Mucosa of gallbladder (tissue), 1 donor: Measurements from ENCODE around the gene TET2. TPM values are rescaled to one million over a fixed set of nuclear protein-coding genes. Genes with fewer than 3 reads are reported as not detected.

Experiments used
- DNase-seq: peaks from one replicate; pipeline ENCODE4 v3.0.0-alpha.2; 2020; ENCODE audit warnings: low spot score
- total RNA-seq: library from RNA; stranded (reverse); gene quantifications from one replicate; pipeline ENCODE4 v1.2.1, GENCODE V29; 2021
- donor health status: DM: no; HTN: no; CAD: no.

The TET2 gene
- total RNA-seq, 1 donor from 2014 or later: 17.6 TPM

DNA sequence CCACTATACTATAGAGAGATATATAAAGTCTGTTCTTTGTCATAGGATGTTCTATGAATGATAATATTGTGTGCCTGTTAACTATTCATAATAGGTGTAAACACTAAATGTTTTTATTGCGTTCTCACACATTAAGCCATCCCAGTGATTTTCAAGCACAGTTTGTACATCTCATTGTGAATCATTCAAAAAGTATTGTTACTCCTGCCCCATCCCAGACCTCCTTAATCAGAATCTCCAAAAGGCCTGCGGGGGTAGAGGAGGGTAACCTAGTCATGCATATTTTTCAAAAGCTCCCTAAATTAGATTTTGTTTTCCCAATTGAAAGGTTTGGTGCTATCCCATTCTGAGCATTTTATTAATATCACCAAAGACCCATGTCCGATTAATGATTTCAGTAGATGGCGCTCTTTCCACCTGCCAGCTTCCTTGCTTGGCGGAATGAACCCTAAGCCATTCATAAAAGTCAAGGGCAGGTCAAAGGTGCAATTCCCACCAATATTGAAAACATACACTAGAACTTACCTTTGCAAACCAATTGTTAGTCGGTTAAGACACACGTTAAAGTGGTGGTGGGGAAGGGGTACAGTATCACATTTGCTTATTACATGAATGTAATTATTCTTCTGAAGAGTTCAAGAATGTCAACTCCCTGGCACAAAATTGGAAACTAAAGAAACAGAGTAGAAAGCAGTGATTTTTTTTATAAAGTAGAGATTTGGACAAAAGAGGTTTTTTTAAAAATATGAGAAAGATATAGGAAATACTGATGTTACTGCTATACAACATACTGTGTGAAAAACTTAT, 5.8 kb upstream of the TET2 start:
- DNase-seq: no peak

DNA sequence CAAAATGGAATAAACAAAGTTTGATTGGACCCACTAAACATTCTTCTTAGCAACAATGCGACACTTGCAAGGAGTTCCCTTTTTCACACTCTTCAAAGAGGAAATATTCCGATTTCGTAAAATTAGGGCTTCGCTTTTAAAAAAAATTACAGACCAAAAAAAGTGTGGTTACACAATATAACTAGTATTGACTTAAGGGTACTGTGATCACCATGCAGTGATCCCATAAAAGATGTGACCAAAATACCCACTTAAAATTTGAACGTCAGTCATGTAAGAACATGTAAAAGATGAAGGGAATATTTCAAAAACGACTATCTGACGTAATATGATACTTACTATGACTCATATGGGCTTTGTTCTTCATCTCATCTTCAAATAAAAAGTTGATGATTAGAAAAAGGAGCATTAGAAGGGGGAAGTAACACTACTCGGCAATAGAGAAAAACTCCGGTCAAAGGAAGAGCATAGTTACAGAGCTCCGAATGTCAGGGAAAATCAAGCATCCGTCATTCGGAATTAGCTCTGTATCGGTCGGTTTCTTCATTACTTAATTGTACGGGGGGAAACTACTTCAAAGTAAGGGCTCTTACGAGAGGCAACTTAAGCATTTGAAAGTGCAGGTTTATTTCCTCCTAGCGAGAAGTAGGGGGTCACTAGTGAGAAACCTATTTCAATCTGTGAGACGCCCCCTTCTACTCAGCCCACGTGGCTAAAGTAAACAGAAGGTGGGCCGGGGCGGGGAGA, 1.3 kb upstream of the TET2 start:
- DNase-seq: no peak

DNA sequence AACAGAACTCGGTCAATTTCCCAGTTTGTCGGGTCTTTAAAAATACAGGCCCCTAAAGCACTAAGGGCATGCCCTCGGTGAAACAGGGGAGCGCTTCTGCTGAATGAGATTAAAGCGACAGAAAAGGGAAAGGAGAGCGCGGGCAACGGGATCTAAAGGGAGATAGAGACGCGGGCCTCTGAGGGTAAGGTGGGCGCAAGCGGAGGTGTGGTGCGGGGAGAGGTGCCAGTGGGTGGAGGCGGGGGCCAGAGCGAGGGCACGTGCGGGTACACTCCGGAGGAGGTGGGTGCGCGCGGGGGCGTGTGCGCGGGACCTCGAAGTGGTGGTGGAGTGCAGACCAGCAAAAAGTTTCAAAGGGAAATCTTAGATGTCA, 787 bp upstream of the TET2 start:
- DNase-seq: no peak

DNA sequence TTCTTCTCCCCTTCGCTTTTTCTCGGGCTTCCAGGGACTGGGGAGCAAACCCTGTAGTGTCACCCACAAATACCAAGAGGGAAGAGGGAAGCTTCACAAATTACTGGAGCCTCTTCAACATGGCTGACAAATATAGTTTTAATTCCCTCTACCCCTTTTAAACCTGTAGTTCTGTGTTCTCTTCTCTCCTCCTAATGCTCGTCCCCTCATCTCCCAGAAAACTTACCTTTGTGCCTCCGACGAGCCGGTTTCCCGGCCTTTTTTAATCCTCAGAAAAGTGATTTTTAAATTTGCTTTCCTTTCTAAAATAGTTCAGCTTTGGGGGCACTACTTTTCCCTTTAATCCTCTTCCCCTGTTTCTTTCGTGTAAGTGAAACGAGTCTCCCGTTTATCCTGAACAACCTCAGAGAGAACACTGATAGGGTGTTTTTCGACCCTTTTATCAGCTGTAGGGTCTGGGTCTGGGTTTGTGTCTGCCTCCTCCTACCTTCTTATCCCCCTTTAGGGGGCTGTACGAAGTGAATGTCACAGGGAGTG, 408 bp downstream of the TET2 start:
- no peak for DNase-seq

DNA sequence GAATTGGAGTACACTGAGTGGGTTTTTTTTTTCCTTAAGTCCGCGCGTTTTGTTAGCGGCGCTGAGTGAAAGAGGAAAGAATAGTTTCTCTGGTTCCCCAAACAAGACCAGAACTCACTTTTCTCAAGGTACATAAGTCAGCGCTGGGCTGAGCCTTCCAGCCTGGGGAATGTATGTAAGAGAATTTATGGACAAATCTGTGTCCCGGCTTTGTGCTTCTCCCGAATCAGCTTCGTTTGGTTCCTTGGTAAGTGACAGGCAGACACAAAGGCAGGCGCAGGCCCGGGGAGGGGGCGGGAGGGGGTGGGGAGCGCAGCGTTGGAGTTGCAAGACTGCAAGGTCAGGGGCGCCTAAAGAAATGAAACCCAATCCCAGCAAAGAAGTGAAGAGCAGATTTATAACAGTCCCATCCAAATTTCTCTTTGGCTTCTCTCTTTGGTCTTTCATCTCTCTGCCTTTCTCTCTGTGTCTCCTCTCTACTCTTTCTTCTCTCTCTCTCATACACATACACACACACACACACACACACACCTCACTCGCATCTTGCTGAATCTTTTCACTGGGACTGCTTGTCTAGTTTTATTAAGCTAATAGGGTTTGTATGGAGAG, 981 bp downstream of the TET2 start:
- no peak for DNase-seq

DNA sequence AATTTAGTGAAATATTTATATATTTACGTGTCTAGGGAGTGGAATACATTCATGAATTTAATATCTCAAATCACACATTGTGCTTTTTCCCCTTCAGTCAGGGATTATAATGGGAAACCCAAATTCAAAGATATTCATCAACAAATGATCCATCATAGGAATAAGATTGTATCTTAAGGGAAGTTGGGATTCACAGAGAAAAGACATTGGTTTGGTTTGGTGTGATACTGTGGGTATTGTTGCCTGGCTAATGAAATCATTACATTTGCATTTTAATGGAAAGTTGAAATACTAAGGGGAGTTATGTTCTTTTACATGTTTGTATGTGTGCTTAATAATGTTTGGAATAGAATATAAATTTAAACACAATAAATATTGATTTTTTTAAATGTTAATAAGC, 1.7 kb downstream of the TET2 start:
- DNase-seq: no peak

DNA sequence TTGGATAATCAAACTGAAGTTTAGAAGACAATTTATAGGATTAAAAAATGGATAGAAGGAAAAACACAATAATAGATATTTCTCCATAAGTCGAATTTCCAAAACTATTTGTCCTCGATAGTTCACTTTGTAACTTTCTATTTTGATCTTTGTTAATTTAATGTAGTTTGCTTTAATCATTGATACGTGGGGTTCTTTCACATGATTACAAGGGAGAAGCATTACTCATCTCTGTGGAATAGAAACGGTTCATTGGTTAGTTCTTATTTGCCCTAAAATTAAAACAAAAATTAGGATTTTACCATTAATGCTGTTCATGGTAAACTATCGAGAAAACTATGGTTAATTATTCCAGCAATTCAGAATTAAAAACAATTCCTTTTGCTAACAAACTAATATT, 2.1 kb downstream of the TET2 start:
- DNase-seq: no peak

DNA sequence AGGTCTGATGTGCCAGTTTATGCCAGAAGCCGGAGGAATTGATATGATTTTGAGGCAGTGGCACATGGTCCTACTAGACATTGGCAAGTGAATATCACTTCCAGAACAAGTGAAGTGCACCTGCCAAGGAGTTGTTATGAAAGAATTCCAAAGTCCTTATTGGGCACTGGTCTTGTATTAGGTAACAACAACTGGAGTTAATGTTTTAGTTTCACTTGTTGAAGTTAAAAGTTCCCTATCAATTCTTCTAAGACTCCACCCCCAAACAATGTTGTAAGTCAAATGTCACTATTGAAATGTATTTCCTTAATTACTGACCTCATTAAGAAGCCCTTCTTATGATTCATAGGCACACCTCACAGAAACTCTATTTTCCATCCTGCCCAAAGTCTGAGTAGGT, 3.1 kb downstream of the TET2 start:
- DNase-seq: no peak

DNA sequence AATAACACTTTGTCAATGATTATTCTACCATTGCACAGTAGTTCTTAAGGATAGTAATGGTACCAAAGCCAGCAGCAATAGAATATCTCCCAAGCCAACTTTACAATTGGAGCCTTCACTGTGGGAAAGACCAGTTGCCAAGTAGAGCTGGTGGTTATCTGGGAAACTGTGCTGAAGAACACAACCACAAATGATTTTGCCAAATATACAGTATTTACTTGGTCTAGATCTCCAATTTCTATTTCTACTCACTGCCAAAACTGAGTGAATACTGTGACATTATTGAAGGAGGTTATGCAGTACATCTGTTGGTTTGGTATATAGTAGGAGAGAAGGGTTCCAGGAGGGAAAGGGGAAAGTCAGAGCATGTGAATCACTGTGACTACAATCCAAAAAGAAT, 3.8 kb downstream of the TET2 start:
- DNase-seq: no peak

DNA sequence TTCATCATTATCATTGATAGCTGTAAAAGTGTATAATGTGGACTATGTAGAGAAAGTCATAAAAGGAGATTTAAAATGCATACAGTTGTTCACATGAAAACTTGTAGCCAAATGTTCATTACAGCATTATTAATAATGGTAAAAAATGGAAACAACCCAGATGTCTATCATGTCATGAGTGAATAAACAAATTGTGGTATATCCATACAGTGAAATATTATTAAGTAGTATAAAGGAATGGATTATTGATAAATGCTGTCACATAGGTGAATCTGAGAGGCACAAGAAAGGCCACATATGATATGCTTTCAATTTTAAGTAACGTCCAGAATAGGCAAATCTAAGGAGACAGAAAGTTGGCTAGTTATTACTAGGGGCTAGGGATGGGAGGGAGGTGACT, 7.1 kb downstream of the TET2 start:
- no peak for DNase-seq

DNA sequence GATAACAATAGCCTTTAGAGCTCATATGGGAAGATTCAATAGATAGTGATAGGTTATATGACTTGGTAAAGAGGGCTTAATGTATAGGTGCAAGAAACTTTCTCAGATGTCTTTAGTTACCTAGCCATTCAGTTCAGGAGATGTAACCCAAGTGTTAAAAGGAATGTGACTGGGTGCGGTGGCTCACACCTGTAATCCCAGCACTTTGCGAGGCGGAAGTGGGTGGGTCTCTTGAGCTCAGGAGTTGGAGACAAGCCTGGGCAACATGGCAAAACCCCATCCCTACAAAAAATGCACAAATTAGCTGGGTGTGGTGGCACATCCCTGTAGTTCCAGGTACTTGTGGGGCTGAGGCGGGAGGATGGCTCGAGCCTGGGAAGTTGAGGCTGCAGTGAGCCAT, 7.9 kb downstream of the TET2 start:
- no peak for DNase-seq

DNA sequence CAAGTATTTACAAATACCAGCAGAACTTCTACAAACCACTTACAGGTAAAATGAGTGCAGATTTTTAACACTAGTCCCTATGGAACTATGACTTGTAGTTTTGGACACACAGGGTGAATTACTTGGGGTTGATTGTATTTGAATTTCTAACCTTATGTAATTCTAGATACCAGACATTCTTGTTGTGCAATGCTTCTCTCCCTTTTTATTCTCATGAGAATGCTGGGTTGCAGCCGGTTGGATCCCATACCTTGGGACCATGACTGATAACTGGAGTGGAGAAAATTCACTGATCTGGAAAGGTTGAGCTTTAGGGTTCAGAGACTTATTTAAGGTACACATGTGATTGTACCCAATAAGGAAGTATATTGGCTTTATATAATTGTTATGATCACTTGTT, 8.8 kb downstream of the TET2 start:
- DNase-seq: no peak

DNA sequence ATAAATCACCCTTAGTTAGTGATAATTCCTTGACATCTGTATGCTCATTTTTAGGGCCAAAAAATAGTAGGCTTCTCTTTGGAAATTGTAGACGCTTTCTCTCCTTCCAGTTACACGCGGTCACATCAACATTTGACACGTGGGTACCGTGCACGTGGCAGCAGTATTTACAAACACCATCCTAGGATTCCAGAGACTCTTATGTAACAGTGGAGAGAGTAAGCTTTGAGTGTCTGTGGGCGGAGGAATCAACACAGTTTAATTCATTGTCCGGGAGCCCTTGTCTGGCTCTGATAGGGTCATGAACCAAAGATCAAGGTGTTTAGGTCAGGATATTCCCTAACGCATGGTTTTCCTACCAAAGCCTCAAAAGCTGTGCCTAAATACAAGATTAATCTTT, 12.2 kb downstream of the TET2 start:
- DNase-seq: peak; percentile 28

DNA sequence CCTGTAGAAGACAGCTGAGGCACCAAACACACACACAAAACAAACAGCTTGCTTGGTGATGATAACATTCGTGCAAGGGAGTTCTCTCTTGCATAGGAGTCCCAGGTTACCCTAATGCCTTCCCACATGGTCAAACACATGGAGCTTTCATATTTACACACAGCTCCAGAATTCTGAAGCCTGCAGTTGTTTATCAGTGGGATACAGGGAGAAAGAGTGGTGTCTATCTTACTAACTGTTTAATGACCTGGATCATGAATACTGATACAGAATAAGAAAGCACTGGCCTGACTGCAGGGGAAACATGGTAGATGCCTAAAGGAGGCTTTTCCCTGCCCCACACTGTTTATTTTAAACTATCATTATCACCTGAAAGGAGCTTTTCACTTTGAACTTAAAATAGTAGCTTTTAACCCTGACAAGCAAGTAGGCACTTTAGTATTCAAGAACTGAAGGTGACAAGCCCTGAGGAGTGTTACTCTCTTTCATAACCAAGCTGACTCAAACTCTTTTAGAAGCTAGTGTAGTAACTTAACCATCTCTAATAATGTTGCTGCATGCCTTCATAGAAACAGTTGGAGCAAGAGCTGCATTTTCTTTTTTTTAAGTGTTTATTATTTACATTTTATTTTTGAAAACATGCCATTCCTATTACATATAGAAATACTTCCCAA, 15.6 kb downstream of the TET2 start:
- no peak for DNase-seq

DNA sequence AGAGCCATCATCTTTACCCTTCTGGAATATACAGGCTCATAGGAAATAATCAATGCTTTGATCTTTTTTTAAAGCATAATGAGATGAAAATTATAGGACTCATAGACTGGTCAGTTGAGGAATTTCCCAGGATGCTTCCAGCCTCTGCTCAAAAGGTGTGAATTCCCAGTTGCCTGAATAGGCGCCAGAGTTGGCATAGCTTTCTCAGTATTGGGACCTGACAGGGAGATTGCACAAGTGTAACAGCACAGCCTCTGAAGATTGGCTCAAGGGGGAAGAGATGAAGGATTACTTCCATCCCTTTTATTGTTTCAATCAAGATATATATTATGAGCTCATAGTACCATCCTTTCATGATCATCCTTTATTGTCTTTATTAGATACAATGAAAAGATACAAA, 17.9 kb downstream of the TET2 start:
- DNase-seq: no peak

DNA sequence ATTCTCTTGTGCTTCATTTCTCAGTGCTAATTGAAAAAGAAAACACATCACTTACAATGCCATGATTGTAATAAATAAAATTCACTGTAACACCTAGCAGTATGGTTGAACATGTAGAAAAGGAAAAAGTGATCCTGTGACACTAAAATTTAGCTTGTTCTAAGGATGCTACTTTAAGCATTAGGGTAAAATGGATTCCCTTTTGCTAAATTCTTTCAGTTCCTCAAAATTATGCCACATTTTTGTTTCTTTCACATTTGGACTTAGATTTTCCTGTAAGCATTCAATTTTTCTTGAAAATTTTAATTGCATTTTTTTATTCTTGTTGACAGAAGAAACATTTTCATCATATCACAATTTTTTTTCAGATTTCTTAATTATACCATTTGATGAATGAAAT, 19.4 kb downstream of the TET2 start:
- no peak for DNase-seq

DNA sequence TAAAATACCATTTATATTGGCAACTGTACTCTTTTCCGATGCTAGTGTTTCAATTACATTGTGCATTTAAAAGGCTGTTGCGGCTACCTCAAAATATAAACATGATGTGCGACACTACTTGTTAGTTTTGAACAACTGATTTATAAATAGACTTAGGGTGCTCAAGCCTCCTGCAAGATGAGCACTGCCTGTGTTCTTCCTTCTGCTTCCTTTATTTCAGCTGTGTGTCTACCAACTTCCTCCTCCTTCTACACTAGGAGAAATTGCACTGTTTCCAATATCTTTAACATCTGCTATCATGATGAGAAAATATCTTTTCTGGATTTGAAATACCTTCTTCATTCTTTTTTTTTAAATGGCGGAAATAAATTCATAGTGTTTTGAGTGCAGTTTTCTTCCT, 24.0 kb downstream of the TET2 start:
- no peak for DNase-seq

DNA sequence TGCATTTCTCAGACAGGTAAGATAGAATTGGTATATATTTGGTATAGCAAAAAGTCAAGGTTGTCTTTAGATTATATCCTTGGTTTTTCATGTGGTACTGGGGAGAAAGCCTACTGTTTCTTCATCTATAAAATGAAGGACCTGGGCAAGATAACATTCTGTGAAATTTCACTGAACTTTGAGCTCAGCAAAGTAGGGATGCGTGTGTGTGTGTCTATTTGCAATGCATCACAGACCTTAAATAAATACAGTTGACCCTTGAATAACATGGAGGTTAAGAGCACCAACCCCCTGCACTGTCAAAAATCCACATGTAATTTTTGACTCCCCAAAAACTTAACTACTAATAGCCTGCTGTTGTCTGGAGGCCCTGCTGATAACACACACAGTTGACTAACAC, 25.2 kb downstream of the TET2 start:
- DNase-seq: no peak

DNA sequence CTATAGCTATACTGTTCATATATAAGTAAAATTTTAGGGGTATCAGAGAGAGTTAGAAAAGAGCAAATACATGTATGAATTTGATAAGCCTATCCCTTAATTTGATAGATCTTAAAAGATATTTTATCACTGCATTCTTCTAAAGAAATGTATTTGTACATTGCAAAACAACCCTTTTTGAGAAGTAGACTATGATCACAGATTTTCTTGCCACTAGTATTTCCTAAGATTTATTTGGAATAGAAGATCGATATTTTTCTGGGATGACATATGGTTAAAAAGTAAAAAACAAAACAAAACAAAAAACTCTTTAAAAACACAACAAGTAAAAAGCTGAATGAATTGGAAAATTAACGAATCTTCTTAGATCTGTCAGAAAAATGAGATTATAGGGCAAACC, 27.4 kb downstream of the TET2 start:
- no peak for DNase-seq

DNA sequence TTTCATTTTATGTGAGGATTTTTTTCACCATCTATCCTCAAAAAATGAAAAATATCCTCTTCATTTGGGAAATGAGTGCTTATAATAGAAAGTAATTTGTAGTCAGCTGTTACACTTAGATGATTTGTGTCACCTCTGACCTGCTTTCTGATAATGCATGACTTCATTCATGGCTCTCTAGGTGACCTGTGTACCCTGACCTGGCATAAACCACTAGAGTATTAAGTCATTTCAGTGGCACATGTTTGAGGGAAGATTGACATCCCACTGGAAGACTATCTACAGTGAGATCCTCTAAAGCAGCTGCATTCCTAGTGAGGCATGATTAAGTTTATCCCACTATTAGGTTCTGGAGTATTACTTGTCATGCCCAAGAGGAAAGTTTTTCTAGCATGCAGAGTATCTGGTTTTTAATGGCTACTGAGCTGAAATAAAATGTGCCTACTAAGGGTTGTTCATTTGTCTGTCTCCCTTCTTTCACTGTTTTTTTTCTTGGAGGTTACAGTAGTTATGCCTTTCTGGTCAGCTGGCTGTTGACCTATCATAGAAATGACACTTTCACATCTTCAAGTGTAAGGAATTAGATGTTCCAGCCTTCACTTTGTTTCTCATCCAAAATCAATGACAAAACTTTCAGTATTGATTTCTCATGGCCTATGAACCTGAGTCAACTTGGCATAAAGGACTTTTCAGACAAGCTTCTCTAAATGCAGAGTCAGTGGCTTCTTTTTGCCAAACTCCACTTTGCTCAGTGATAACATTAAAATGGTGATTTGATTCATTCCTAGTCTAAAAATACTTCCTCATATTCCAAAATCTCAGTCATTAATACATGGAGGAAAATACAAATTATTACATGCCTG, 33.1 kb downstream of the TET2 start:
- peak; percentile 18 for DNase-seq

DNA sequence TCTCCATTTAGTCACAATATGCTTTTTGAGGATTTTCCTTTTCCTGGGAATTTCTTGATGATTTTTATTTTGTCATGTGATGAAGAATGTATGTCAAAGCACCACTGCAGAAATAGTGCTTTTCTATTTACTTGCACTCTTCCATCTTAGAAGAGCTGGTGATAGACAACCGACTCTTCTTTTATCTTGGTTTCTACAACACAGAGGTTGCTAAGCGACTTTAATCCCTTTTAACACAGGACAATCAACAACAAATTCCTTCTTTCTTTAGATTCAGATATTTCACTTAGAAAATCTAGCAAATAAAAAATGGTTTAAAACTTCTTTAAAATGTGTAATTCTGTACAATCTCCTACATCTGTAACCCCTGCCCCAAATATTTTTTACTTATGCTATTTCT, 34.6 kb downstream of the TET2 start:
- no peak for DNase-seq
